Middle frontal gyrus (tissue), 1 donor: Measurements from ENCODE around the gene GAST.
A peak's percentile ranks its signal among the peaks of the same experiment; 100 is the strongest.

Experiments used
- DNase-seq: peaks from one replicate; pipeline ENCODE4 v3.0.0-alpha.2; 2015; ENCODE audit warnings: low spot score; ENCODE audit errors: extremely low spot score

The GAST gene

DNA sequence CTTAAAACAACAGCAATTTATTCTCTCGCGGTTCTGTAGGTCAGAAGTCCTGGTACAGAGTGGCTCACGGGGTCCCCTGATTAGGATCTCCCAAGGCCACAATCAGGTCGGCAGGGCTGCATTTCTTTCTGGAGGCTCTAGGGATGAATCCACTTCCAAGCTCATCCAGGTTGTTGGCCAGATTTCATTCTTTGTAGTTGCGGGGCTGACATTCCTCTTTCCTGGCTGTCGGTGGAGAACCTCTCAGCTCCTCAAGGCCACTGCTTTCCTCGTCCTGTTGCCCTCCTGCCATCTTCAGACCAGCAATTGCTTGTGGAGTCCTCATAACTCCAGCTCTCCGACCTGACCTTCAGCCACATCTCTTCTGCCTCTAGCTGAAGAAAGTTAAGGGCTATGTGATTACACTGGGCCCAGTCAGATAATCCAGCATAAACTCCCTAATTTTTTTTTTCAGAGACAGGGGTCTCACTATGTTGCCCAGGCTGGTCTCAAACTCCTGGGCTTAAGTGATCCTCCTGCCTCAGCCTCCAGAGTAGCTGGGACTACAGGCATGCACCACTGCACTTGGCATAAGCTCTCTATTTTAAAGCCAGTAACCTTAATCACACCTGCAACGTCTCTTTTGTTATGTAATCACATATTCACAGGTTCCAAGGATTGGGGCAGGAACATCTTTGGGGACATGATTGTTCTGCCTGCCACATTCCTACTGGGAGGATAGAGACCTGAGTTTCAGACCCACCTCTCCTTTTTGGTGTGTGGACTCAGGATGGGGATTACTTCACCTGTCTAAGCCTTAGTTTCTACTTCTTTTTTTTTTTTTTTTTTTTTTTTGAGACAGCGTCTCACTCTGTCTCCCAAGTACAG, 4.1 kb upstream of the GAST start:
- no peak for DNase-seq

DNA sequence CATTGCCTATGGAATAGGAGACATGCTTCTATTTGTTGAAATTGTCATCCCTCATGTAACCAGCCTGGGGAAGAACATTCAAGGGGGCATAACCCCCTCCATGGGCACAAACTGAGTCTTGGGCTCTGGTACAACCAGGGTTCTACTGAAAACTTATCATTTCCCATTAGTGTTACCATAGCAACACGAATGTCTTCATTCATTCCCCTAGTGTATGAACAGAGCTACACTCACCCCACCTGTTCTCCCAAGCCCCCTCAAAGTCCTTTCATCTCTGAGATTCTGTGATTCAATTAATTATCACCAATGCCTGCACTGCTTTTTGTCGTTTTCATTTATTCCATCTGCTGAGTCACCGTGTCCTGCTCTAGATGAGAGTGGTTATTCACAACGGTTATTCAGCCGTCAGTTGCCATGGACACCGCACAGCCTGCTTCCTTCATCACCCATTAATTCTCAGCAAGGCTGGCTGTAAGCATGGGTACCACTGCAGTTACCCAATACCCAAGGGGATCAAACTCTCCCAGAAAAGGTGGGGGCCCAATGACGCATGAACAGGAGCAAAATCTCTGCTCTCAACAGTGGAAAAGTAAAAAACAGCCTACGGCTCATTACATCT, 1.6 kb upstream of the GAST start:
- peak; percentile 67 for DNase-seq

- DNase-seq = no peak
These were observed 5.5 kb downstream of the GAST start for GRCh38 chr17:41717408-41718286.

GRCh38 chr17:41718287-41718645, 6.1 kb downstream of the GAST start:
- DNase-seq = no peak

- no peak for DNase-seq
These were observed 10.1 kb downstream of the GAST start for GRCh38 chr17:41722231-41722630.

DNA sequence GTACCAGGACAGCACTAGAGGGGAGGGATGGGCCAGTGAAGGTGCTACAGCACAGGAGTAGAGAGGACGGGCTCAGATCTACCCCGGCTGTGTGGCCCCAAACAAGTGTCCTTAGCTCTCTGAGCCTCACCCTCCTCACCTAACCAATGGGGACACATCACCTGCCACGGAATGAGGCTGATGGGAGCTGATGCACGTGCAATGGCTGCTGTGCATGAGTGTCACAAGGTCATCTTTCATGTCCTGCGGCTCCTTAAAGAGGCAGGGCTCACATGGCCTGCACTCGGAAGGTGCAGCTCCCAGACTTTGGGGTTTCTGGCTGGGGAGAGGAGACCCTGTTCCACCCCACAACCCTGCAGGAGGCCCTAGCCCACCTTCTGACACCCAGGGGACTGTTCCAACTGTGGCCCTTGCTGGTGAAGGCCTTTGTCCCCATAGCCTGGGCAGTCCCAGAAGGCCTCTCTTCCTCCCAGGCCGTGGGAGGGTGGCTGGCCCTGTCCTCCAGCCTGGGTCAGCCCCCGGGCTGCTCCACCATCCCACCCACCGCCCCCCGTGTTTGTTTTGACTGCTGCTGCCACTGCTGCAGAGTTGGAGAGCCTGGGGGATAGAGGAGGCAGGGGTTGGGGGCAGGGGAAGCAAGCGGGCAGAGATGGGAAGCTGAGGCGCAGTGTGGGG, 11.8 kb downstream of the GAST start:
- DNase-seq = no peak

DNA sequence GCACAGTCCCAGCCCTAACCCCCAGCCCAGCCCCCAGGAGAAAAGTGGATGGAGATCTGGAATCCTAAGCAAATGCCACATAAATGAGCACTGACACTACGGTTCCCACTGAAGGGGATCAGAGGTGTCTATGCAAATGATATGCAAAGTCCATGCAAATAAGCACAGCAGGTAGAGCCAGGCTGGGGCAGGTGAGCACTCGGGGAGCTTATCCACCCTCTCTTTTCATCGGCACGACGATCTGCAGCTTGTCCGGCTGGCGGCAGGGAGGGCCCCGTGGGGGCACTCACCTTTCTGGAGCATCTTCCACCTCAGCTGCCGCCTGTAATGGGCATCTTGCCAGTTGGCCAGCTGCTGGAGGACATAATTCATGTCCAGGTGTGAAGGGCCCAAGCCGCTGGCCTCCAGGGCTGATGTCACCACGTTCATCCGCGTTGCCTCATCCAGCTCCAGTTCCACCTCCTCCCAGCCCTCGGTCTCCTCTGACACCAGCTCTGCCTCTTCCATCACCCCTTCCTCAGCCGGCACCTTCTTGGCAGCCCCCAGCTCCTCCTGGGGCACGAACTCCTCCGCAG, 12.4 kb downstream of the GAST start:
- DNase-seq = no peak

DNA sequence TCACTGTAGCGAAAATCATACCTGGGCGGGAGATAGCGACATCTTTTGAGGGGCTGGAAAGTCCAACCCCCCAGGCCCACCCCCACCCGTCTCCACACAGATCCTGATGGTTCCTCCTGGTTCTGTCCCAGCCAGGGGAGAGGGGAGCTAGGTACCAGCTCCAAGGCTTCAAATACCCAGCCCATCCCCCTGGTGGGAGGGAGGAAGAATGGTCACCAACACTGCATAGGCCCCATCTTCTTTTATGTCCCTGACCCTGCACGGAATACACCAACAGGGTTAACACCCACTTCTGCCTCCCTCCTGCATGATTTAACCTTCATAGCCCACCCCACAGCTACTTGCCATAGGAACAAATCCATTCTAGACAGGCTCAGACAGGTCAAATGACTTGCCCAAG, 13.0 kb downstream of the GAST start:
- no peak for DNase-seq

DNA sequence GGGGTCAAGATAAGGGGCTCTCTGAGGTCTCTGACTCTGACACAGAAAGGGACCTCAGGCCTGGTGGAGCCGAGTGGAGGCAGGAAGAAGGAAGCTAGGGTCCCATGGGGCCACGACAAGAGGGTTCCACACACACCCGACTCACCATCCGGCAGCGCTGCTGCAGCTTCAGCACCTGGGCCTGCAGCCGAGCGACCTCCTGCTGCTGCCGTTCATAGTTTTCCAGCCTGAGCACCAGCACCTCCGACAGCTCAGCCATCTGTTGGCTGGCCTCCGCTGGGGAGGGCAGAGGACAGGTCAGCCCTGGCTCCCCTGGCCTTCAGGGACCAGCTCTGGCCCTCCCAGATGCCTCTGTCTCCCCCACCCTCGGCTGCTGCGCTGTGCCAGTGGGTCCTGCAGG, 15.9 kb downstream of the GAST start:
- DNase-seq = no peak

DNA sequence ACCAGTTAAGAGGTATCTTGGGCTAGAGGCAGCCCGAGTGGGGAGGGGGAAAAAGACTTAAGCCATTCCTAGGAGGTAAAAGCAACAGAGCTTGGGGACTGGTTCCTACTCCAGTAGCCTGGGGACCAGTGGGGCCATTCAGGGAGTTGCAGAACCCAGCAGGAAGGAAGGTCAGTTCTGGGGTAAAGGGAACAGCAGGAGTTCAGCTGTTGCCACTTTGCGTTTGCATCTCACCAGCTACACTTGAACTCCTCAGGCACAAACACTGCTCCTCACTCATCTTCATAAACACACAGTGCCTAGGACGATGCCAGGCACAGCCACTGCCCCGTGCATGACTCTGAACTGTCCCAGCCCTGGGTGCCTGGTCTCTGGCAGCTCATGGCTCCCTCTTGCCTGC, 18.3 kb downstream of the GAST start:
- DNase-seq = no peak

- DNase-seq = no peak
These were observed 19.7 kb downstream of the GAST start for GRCh38 chr17:41731836-41732235.

GRCh38 chr17:41733348-41734138, 21.4 kb downstream of the GAST start:
- DNase-seq = no peak

DNA sequence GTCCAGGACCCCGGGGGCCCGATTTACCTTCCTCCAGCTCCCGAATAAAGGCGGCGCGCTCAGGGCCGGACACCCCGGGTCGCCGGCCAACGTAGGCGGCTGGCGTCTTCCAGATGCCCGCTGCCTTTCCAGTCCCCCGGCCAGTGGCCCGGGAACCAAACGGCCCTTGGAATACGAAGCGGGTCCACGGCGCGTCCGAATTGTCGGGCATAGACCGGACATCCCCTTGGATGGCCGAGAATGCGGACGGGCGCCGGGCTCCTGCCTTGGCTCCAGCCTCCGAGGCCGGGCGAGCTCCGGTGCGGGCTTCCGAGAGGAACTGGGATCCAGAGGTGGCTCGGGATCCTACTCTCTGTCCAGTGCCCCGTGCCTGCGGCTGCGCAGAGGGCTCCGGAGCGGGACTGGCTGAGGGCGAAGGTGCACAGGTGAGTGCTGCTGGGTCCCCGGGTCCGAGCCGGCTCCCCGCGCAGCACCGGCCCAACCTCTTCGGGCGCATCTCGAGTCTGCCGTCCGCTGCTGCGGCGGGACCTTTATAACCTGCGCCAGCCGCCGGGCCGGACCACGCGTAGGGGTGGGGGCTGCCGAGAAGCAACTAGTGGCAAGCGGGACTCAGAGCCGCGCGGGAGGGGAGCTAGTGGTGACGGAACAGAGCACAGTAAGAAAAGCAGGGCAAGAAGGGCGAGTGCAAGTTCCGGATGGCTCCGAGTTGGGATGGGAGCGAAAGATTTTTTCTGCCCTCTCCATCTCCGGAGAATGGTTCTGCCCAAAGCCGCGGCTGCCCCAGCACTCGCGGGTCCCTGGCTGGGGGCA, 22.2 kb downstream of the GAST start, which contains the start of gene HAP1:
Gene HAP1 (minus strand): TSS at position 505 of the 810 bp plus-strand sequence. CDS start 9 bp downstream, at position 496.
- DNase-seq = no peak

- DNase-seq = no peak
These were observed 22.8 kb downstream of the GAST start for GRCh38 chr17:41734949-41735313.

DNA sequence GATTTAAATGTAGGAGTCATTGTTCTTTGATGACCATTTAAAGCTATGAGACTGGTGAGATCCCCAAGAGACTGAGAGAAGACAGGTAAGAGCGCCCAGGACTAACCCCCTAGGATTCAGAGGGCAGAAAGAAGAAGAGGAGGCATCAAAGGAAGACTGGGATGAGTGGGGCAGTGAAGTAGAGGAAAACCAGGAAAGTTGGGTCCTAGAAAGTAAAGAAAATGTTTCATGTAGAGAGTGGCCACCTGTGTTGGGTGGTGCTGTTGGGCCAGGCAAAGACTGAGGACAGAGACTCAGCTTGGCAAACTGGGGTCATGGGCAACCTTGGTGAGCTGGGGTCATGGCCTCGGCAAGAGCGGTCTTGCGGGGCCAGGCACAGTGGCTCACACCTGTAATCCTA, 23.6 kb downstream of the GAST start:
- no peak for DNase-seq

GRCh38 chr17:41736983-41737679, 25.0 kb downstream of the GAST start:
- DNase-seq = no peak

DNA sequence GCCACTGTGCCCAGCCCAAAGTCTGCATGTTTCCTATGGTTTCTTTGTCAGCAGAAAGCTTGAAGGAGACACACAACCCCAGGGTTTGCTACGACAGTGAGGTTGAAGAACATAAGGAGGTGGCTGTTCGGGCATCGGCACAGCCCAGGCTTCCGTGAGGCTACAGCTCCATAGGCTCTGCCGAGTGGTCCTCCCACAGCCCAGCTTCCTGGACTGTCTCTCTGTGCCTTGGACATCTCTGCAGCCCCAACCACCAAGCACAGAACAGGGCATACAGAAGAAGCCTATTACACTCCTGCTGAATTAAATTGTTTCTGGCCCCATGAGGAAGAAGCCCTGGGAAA, 25.5 kb downstream of the GAST start:
- no peak for DNase-seq

- DNase-seq = peak; percentile 55
These were observed 26.1 kb downstream of the GAST start for GRCh38 chr17:41738077-41738800.
